ENCODE data around the gene EIF4E.
"Not testable (repeated sequence)": the region's sequence is repeated elsewhere in the genome, so short reads cannot be mapped to it uniquely, and the experiment has no call there.

The EIF4E gene

GRCh38 chr4:98930311-98930865 is 1.5 kb upstream of the EIF4E start:
- no peak for DNase-seq (ENCODE audit: low spot score)

GRCh38 chr4:98929341-98930267 is 671 bp upstream of the EIF4E start:
- no peak for DNase-seq (ENCODE audit: low spot score)

GRCh38 chr4:98928131-98928504 is 815 bp downstream of the EIF4E start:
- peak; percentile 82 for DNase-seq (ENCODE audit: low spot score)

GRCh38 chr4:98926257-98926656 is 2.7 kb downstream of the EIF4E start:
- not testable (repeated sequence) for DNase-seq (ENCODE audit: low spot score)

- no peak for DNase-seq (ENCODE audit: low spot score)
Measured at GRCh38 chr4:98921292-98921691, 7.6 kb downstream of the EIF4E start.

GRCh38 chr4:98919996-98920395 is 8.9 kb downstream of the EIF4E start:
- DNase-seq (ENCODE audit: low spot score): no peak

GRCh38 chr4:98910728-98911127 is 18.2 kb downstream of the EIF4E start:
- not testable (repeated sequence) for DNase-seq (ENCODE audit: low spot score)

GRCh38 chr4:98909646-98910401 is 19.1 kb downstream of the EIF4E start:
- no peak for DNase-seq (ENCODE audit: low spot score)

GRCh38 chr4:98908703-98909262 is 20.1 kb downstream of the EIF4E start:
- no peak for DNase-seq (ENCODE audit: low spot score)

- DNase-seq (ENCODE audit: low spot score): no peak
Measured at GRCh38 chr4:98908182-98908581, 20.8 kb downstream of the EIF4E start.

GRCh38 chr4:98905839-98906238 is 23.1 kb downstream of the EIF4E start:
- no peak for DNase-seq (ENCODE audit: low spot score)

GRCh38 chr4:98905297-98905696 is 23.6 kb downstream of the EIF4E start:
- no peak for DNase-seq (ENCODE audit: low spot score)

GRCh38 chr4:98903963-98904362 is 25.0 kb downstream of the EIF4E start:
- no peak for DNase-seq (ENCODE audit: low spot score)

- DNase-seq (ENCODE audit: low spot score): no peak
Measured at GRCh38 chr4:98903561-98903960, 25.4 kb downstream of the EIF4E start.

- no peak for DNase-seq (ENCODE audit: low spot score)
Measured at GRCh38 chr4:98899277-98899676, 29.7 kb downstream of the EIF4E start.

GRCh38 chr4:98891478-98892337 is 37.2 kb downstream of the EIF4E start:
- no peak for DNase-seq (ENCODE audit: low spot score)

GRCh38 chr4:98890702-98891455 is 38.1 kb downstream of the EIF4E start:
- DNase-seq (ENCODE audit: low spot score): no peak

GRCh38 chr4:98887145-98887544 is 41.8 kb downstream of the EIF4E start:
- no peak for DNase-seq (ENCODE audit: low spot score)

GRCh38 chr4:98886382-98886781 is 42.6 kb downstream of the EIF4E start:
- DNase-seq (ENCODE audit: low spot score): not testable (repeated sequence)

- DNase-seq (ENCODE audit: low spot score): not testable (repeated sequence)
Measured at GRCh38 chr4:98880884-98881283, 48.0 kb downstream of the EIF4E start.

GRCh38 chr4:98879515-98879914 is 49.4 kb downstream of the EIF4E start:
- DNase-seq (ENCODE audit: low spot score): no peak

All from left forelimb (tissue), 1 donor.